GM18519 (cell line): ENCODE data around the gene OPN5.

Experiments used
- ATAC-seq: cut with Tn5 transposase; IDR thresholded peaks from one replicate; pipeline ENCODE4 v1.9.1; 2021; ENCODE audit warnings: mild to moderate bottlenecking, moderate library complexity; ENCODE audit not compliant: unreplicated experiment, low FRiP score

Gene OPN5

GRCh38 chr6:47852727-47853126, 70.9 kb downstream of the OPN5 start:
- ATAC-seq: no peak

GRCh38 chr6:47853766-47854165, 71.9 kb downstream of the OPN5 start:
- ATAC-seq: no peak

- no peak for ATAC-seq
Observed at GRCh38 chr6:47854971-47855370, 73.1 kb downstream of the OPN5 start.

GRCh38 chr6:47859175-47859574, 77.3 kb downstream of the OPN5 start:
- no peak for ATAC-seq

- no peak for ATAC-seq
Observed at GRCh38 chr6:47862731-47863130, 80.9 kb downstream of the OPN5 start.

- no peak for ATAC-seq
Observed at GRCh38 chr6:47865206-47865605, 83.4 kb downstream of the OPN5 start.

GRCh38 chr6:47875593-47875992, 93.8 kb downstream of the OPN5 start:
- no peak for ATAC-seq
